Vagina (tissue), 2 donors: ENCODE data around the gene CLSTN1.

Source experiments
- CTCF ChIP-seq, 3 experiments: fragments of 450-650 bp in 2 of 3; fragments of 200-600 bp in 1 of 3; sonication (generic) in 1 of 3; IDR thresholded peaks; one replicate each; pipeline ENCODE4 v1.5.1; 2017 to 2019; ENCODE audit warnings: antibody characterized with exemption in 3 of 3, mild to moderate bottlenecking in 2 of 3, moderate library complexity in 2 of 3
- POLR2A ChIP-seq, 2 donors: fragments of 450-650 bp; IDR thresholded peaks; one replicate each; pipeline ENCODE4 v1.6.1; 2017; ENCODE audit warnings: antibody characterized with exemption in 2 of 2, mild to moderate bottlenecking in 2 of 2, moderate library complexity in 2 of 2
- POLR2AphosphoS5 ChIP-seq, 2 donors: sonication (generic); formaldehyde crosslinking; IDR thresholded peaks; one replicate each; pipeline ENCODE4 v1.9.0; 2017; ENCODE audit warnings: antibody characterized with exemption in 2 of 2, mild to moderate bottlenecking in 2 of 2, low read depth in 1 of 2; ENCODE audit not compliant: insufficient read depth in 1 of 2

GRCh38 chr1:9845914-9846313, 22.1 kb upstream of the CLSTN1 start:
- no peak for TF ChIP-seq CTCF (IDR thresholded peaks at IDR 0.05)
- no peak for TF ChIP-seq POLR2AphosphoS5 (IDR thresholded peaks at IDR 0.05; ENCODE audit: insufficient read depth in 1 of 2, low read depth in 1 of 2)
- TF ChIP-seq POLR2A (IDR thresholded peaks at IDR 0.05), result no peak
